ENCODE data around the gene OR5P2. TPM values are rescaled to one million over a fixed set of nuclear protein-coding genes. Genes with fewer than 3 reads are reported as not detected.
A peak's percentile ranks its signal among the peaks of the same experiment; 100 is the strongest.

OR5P2 gene
- total RNA-seq, 1 donor from 2014 or later, result 1.4 TPM

GRCh38 chr11:7844521-7844920 lies 47.8 kb upstream of the OR5P2 start:
- H3K4me1 ChIP-seq (ENCODE audit: insufficient read depth, low read length), result no peaks in the 10 kb centered on the region
- H3K4me2 ChIP-seq (ENCODE audit: low read length), result no peak overlapping the region
- FAIRE-seq (no peak), DNase-seq (ENCODE audit: low read depth) (no peak)
- no peak overlapping the region for H3K27ac ChIP-seq (ENCODE audit: low read depth, low read length)
- H4K20me1 ChIP-seq (ENCODE audit: insufficient read depth, low read length), result no peaks in the 10 kb centered on the region
- H3K79me2 ChIP-seq (ENCODE audit: insufficient read depth, low read length), result no peaks in the 10 kb centered on the region
- peaks cover 2% of the 10 kb centered on the region for H3K27me3 ChIP-seq (ENCODE audit: insufficient read depth, low read length)
- H3K36me3 ChIP-seq (ENCODE audit: insufficient read depth, low read length), result no peaks in the 10 kb centered on the region
- no peak overlapping the region for H2AFZ ChIP-seq (ENCODE audit: low read depth, low read length)
- H3K9me3 ChIP-seq (ENCODE audit: insufficient read depth, low read depth, low read length), result no peaks in the 10 kb centered on the region
- Mint-ChIP-seq H3K36me3 (ENCODE audit: low read depth, unreplicated experiment) (peaks cover 1% of the 10 kb centered on the region), H3K27ac (ENCODE audit: unreplicated experiment) (peak overlapping the region; percentile 64), H3K27me3 (ENCODE audit: low read depth, unreplicated experiment) (no peaks in the 10 kb centered on the region), H3K4me3 (ENCODE audit: unreplicated experiment) (no peak overlapping the region), H3K9me3 (ENCODE audit: unreplicated experiment) (no peaks in the 10 kb centered on the region), H3K4me1 (ENCODE audit: low read depth, unreplicated experiment) (peaks cover 9% of the 10 kb centered on the region)
- no peak overlapping the region for H3K9ac ChIP-seq (ENCODE audit: low read length)
- no peak for TF ChIP-seq EZH2 (IDR thresholded peaks at IDR 0.05; ENCODE audit: insufficient read depth, low read length)
- TF ChIP-seq CTCF (IDR thresholded peaks at IDR 0.05; ENCODE audit: insufficient read depth, low read depth, low read length), result no peak
- H3K4me3 ChIP-seq (ENCODE audit: insufficient read depth, low read depth, low read length), result no peak overlapping the region

- TF ChIP-seq EZH2 (IDR thresholded peaks at IDR 0.05; ENCODE audit: insufficient read depth, low read length) (no peak), CTCF (IDR thresholded peaks at IDR 0.05; ENCODE audit: insufficient read depth, low read depth, low read length) (no peak)
- Histone ChIP-seq H3K79me2 (ENCODE audit: insufficient read depth, low read length) (no peaks in the 10 kb centered on the region), H3K4me3 (ENCODE audit: insufficient read depth, low read depth, low read length) (no peak overlapping the region), H3K4me2 (ENCODE audit: low read length) (no peak overlapping the region), H2AFZ (ENCODE audit: low read depth, low read length) (no peak overlapping the region), H3K4me1 (ENCODE audit: insufficient read depth, low read length) (no peaks in the 10 kb centered on the region), H3K9ac (ENCODE audit: low read length) (no peak overlapping the region), H3K36me3 (ENCODE audit: insufficient read depth, low read length) (no peaks in the 10 kb centered on the region), H3K27me3 (ENCODE audit: insufficient read depth, low read length) (no peaks in the 10 kb centered on the region), H3K27ac (ENCODE audit: low read depth, low read length) (no peak overlapping the region), H3K9me3 (ENCODE audit: insufficient read depth, low read depth, low read length) (no peaks in the 10 kb centered on the region), H4K20me1 (ENCODE audit: insufficient read depth, low read length) (no peaks in the 10 kb centered on the region)
- Mint-ChIP-seq H3K4me1 (ENCODE audit: low read depth, unreplicated experiment) (peaks cover 9% of the 10 kb centered on the region), H3K4me3 (ENCODE audit: unreplicated experiment) (no peak overlapping the region), H3K27me3 (ENCODE audit: low read depth, unreplicated experiment) (no peaks in the 10 kb centered on the region), H3K9me3 (ENCODE audit: unreplicated experiment) (no peaks in the 10 kb centered on the region), H3K27ac (ENCODE audit: unreplicated experiment) (no peak overlapping the region), H3K36me3 (ENCODE audit: low read depth, unreplicated experiment) (no peaks in the 10 kb centered on the region)
- DNase-seq (ENCODE audit: low read depth) (no peak), FAIRE-seq (no peak)
Observed at GRCh38 chr11:7840578-7840977, 43.8 kb upstream of the OR5P2 start.

GRCh38 chr11:7833527-7833926 lies 36.8 kb upstream of the OR5P2 start:
- H3K4me3 Mint-ChIP-seq (ENCODE audit: unreplicated experiment), result no peak overlapping the region
- no peaks in the 10 kb centered on the region for H3K9me3 Mint-ChIP-seq (ENCODE audit: unreplicated experiment)
- Histone ChIP-seq H3K27me3 (ENCODE audit: insufficient read depth, low read length) (no peaks in the 10 kb centered on the region), H3K4me3 (ENCODE audit: insufficient read depth, low read depth, low read length) (no peak overlapping the region), H3K4me1 (ENCODE audit: insufficient read depth, low read length) (no peaks in the 10 kb centered on the region), H3K79me2 (ENCODE audit: insufficient read depth, low read length) (no peaks in the 10 kb centered on the region), H3K4me2 (ENCODE audit: low read length) (no peak overlapping the region), H3K27ac (ENCODE audit: low read depth, low read length) (no peak overlapping the region), H2AFZ (ENCODE audit: low read depth, low read length) (no peak overlapping the region), H3K36me3 (ENCODE audit: insufficient read depth, low read length) (no peaks in the 10 kb centered on the region), H3K9ac (ENCODE audit: low read length) (no peak overlapping the region), H4K20me1 (ENCODE audit: insufficient read depth, low read length) (no peaks in the 10 kb centered on the region), H3K9me3 (ENCODE audit: insufficient read depth, low read depth, low read length) (no peaks in the 10 kb centered on the region)
- no peak overlapping the region for H3K27ac Mint-ChIP-seq (ENCODE audit: unreplicated experiment)
- TF ChIP-seq CTCF (IDR thresholded peaks at IDR 0.05; ENCODE audit: insufficient read depth, low read depth, low read length) (no peak), EZH2 (IDR thresholded peaks at IDR 0.05; ENCODE audit: insufficient read depth, low read length) (no peak)
- no peaks in the 10 kb centered on the region for H3K4me1 Mint-ChIP-seq (ENCODE audit: low read depth, unreplicated experiment)
- DNase-seq (ENCODE audit: low read depth), result no peak
- no peak for FAIRE-seq
- H3K27me3 Mint-ChIP-seq (ENCODE audit: low read depth, unreplicated experiment), result no peaks in the 10 kb centered on the region
- H3K36me3 Mint-ChIP-seq (ENCODE audit: low read depth, unreplicated experiment), result no peaks in the 10 kb centered on the region

Measured in astrocyte (in vitro differentiated cells and primary cell).